PC-9 (cell line): ENCODE data around the gene KRT1. TPM values are rescaled to one million over a fixed set of nuclear protein-coding genes. Genes with fewer than 3 reads are reported as not detected.

Experiments
- BruUV-seq: library from RNA; stranded (reverse); fragments of 400-500 nt; replicated peaks from 2 replicates; lab custom pipeline; 2021; lab: Mats Ljungman, UMichigan
- CTCF ChIA-PET: fragments of 300-600 bp; sonication (Branson Sonifier 250); formaldehyde crosslinking; loops from one replicate; lab custom pipeline; 2022; ENCODE audit warnings: antibody characterized with exemption; lab: Charles Lee
- POLR2A ChIA-PET: fragments of 300-600 bp; sonication (Branson Sonifier 250); formaldehyde crosslinking; loops from one replicate; lab custom pipeline; 2022; ENCODE audit warnings: antibody characterized with exemption; ENCODE audit not compliant: unreplicated experiment; lab: Charles Lee
- DNase-seq, 2 experiments: peaks; one replicate each; pipeline versions ENCODE4 v3.0.0 to v3.0.0-alpha.2; 2015 to 2022; ENCODE audit warnings: mixed read lengths in 1 of 2
- H2AFZ ChIP-seq: fragments of 200-600 bp; sonication (generic); 2 replicates; pipeline ENCODE4 v1.8.1; 2017; ENCODE audit warnings: antibody characterized with exemption
- H3F3A ChIP-seq: fragments of 200-600 bp; sonication (generic); 2 replicates; pipeline ENCODE4 v1.8.1; 2017; ENCODE audit warnings: antibody characterized with exemption, mild to moderate bottlenecking, low read depth; ENCODE audit not compliant: insufficient read depth
- H3K27ac ChIP-seq: fragments of 200-600 bp; sonication (generic); 2 replicates; pipeline ENCODE4 v1.6.1; 2016; ENCODE audit warnings: mixed run types
- H3K27me3 ChIP-seq: fragments of 200-600 bp; sonication (generic); 2 replicates; pipeline ENCODE4 v1.6.1; 2016; ENCODE audit warnings: low read depth, mixed run types; ENCODE audit not compliant: insufficient read depth
- H3K36me3 ChIP-seq: fragments of 200-600 bp; sonication (generic); 2 replicates; pipeline ENCODE4 v1.6.1; 2016; ENCODE audit warnings: low read depth, mixed run types
- H3K4me1 ChIP-seq: fragments of 200-600 bp; sonication (generic); replicated peaks from 2 replicates; pipeline ENCODE4 v1.6.1; 2016; ENCODE audit warnings: mixed run types; ENCODE audit not compliant: insufficient read depth
- H3K4me2 ChIP-seq: fragments of 200-600 bp; sonication (generic); 2 replicates; pipeline ENCODE4 v1.6.1; 2017; ENCODE audit warnings: mixed run types
- H3K4me3 ChIP-seq: fragments of 200-600 bp; sonication (generic); 2 replicates; pipeline ENCODE4 v1.6.1; 2016; ENCODE audit warnings: mixed run types
- H3K79me2 ChIP-seq: fragments of 200-600 bp; sonication (generic); 2 replicates; pipeline ENCODE4 v1.6.1; 2017; ENCODE audit warnings: low read depth, mixed run types
- H3K9me2 ChIP-seq: fragments of 200-600 bp; sonication (generic); 2 replicates; pipeline ENCODE4 v1.8.1; 2017; ENCODE audit warnings: mild to moderate bottlenecking; ENCODE audit not compliant: insufficient read depth
- H3K9me3 ChIP-seq: fragments of 200-600 bp; sonication (generic); 2 replicates; pipeline ENCODE4 v1.8.1; 2016; ENCODE audit warnings: low read depth; ENCODE audit not compliant: insufficient read depth
- H4K20me1 ChIP-seq: fragments of 200-600 bp; sonication (generic); 2 replicates; pipeline ENCODE4 v1.8.1; 2017; ENCODE audit not compliant: insufficient read depth
- CTCF ChIP-seq: fragments of 200-600 bp; sonication (generic); conservative IDR thresholded peaks from 2 replicates; pipeline ENCODE4 v1.6.1; 2017; ENCODE audit warnings: mixed run types, antibody characterized with exemption, mild to moderate bottlenecking, moderate library complexity
- EZH2 ChIP-seq: fragments of 200-600 bp; sonication (generic); IDR thresholded peaks from 2 replicates; pipeline ENCODE4 v1.8.0; 2017; ENCODE audit warnings: antibody characterized with exemption, low read depth
- intact Hi-C: fragments of 100-400 bp; cut with micrococcal nuclease; formaldehyde crosslinking; loops from one replicate; pipeline ENCODE4 v1.10.0; 2022; ENCODE audit not compliant: unreplicated experiment
- total RNA-seq: library from RNA; stranded (reverse); gene quantifications from 2 replicates; pipeline ENCODE4 v1.2.3, GENCODE V29; 2021

Gene KRT1
- total RNA-seq, 1 experiment from 2014 or later = not detected

GRCh38 chr12:52693261-52693660 is 13.1 kb upstream of the KRT1 start:
- BruUV-seq = no TSS peak
- CTCF ChIA-PET = no interaction called here
- Histone ChIP-seq H3K79me2 (no peaks in the 10 kb centered on the region), H3K27ac (no peak overlapping the region), H3K4me2 (no peak overlapping the region), H4K20me1 (no peaks in the 10 kb centered on the region), H3K9me3 (no peaks in the 10 kb centered on the region), H3K36me3 (no peaks in the 10 kb centered on the region), H3K4me1 (peaks cover 5% of the 10 kb centered on the region), H3K4me3 (no peak overlapping the region), H3K27me3 (no peaks in the 10 kb centered on the region), H3K9me2 (no peaks in the 10 kb centered on the region), H3F3A (peaks cover under 1% of the 10 kb centered on the region; the same call in 1 of the 2 replicates), H2AFZ (no peak overlapping the region)
- DNase-seq = no peak
- POLR2A ChIA-PET = no interaction called here
- intact Hi-C loops = no loop called here
- TF ChIP-seq CTCF = no peak
- no peak for TF ChIP-seq EZH2

GRCh38 chr12:52692254-52692653 is 12.0 kb upstream of the KRT1 start:
- Histone ChIP-seq H3K4me3 (no peak overlapping the region), H3K79me2 (no peaks in the 10 kb centered on the region), H3F3A (peaks cover 10% of the 10 kb centered on the region; the same call in 1 of the 2 replicates), H4K20me1 (no peaks in the 10 kb centered on the region), H3K36me3 (no peaks in the 10 kb centered on the region), H3K4me1 (peaks cover 15% of the 10 kb centered on the region), H3K27ac (no peak overlapping the region), H2AFZ (no peak overlapping the region), H3K4me2 (no peak overlapping the region), H3K9me3 (no peaks in the 10 kb centered on the region), H3K9me2 (no peaks in the 10 kb centered on the region), H3K27me3 (no peaks in the 10 kb centered on the region)
- CTCF ChIA-PET = no interaction called here
- no peak for DNase-seq
- intact Hi-C loops = no loop called here
- POLR2A ChIA-PET = no interaction called here
- BruUV-seq = no TSS peak
- no peak for TF ChIP-seq EZH2
- TF ChIP-seq CTCF = no peak

GRCh38 chr12:52691841-52692150 is 11.6 kb upstream of the KRT1 start:
- H3K79me2 ChIP-seq = no peaks in the 10 kb centered on the region
- H3K4me3 ChIP-seq = no peak overlapping the region
- H3K27me3 ChIP-seq = no peaks in the 10 kb centered on the region
- H2AFZ ChIP-seq = no peak overlapping the region
- H3K4me1 ChIP-seq = peaks cover 20% of the 10 kb centered on the region
- intact Hi-C loops = no loop called here
- no peaks in the 10 kb centered on the region for H4K20me1 ChIP-seq
- no peaks in the 10 kb centered on the region for H3K36me3 ChIP-seq
- H3K9me2 ChIP-seq = no peaks in the 10 kb centered on the region
- H3F3A ChIP-seq = peaks cover 12% of the 10 kb centered on the region; the same call in 1 of the 2 replicates
- no peaks in the 10 kb centered on the region for H3K9me3 ChIP-seq
- TF ChIP-seq EZH2 (no peak), CTCF (no peak)
- no peak overlapping the region for H3K27ac ChIP-seq
- no TSS peak for BruUV-seq
- ChIA-PET POLR2A (no interaction called here), CTCF (no interaction called here)
- no peak overlapping the region for H3K4me2 ChIP-seq
- DNase-seq = no peak
